Measurements from ENCODE around the gene EYA2. TPM values are rescaled to one million over a fixed set of nuclear protein-coding genes. Genes with fewer than 3 reads are reported as not detected.

EYA2 gene
- total RNA-seq, 2 donors from 2014 or later: 30.0 to 31.0 TPM

- no peak for DNase-seq (ENCODE audit: low spot score)
- no peaks in the 10 kb centered on the region for H3K4me1 ChIP-seq (replicated peaks)
- intact Hi-C loops (cut with DNase I): no loop called here
- no peaks in the 10 kb centered on the region for H3K36me3 ChIP-seq
- no peak overlapping the region for H3K4me3 ChIP-seq
- WGBS: 93% methylated on average over 3 of the region's 3 CpGs
- TF ChIP-seq POLR2AphosphoS5 (IDR thresholded peaks at IDR 0.05) (no peak), CTCF (IDR thresholded peaks at IDR 0.05) (no peak), POLR2A (IDR thresholded peaks at IDR 0.05) (no peak)
- H3K9me3 ChIP-seq: no peaks in the 10 kb centered on the region
- H3K27ac ChIP-seq: no peak overlapping the region
- no peaks in the 10 kb centered on the region for H3K27me3 ChIP-seq (replicated peaks; ENCODE audit: insufficient read depth)
Observed at GRCh38 chr20:47133809-47134456, 239.3 kb downstream of the EYA2 start.

- Histone ChIP-seq H3K36me3 (no peaks in the 10 kb centered on the region), H3K4me3 (no peak overlapping the region), H3K9me3 (no peaks in the 10 kb centered on the region), H3K27ac (no peak overlapping the region), H3K27me3 (replicated peaks; ENCODE audit: insufficient read depth) (no peaks in the 10 kb centered on the region), H3K4me1 (replicated peaks) (no peaks in the 10 kb centered on the region)
- no peak for DNase-seq (ENCODE audit: low spot score)
- WGBS: 73% methylated on average over 6 of the region's 6 CpGs
- intact Hi-C loops (cut with DNase I): no loop called here
- no peak for TF ChIP-seq CTCF (IDR thresholded peaks at IDR 0.05)
Observed at GRCh38 chr20:47136782-47137181, 242.1 kb downstream of the EYA2 start.

- Histone ChIP-seq H3K27me3 (replicated peaks; ENCODE audit: insufficient read depth) (no peaks in the 10 kb centered on the region), H3K36me3 (no peaks in the 10 kb centered on the region), H3K9me3 (no peaks in the 10 kb centered on the region), H3K4me1 (replicated peaks) (no peaks in the 10 kb centered on the region), H3K27ac (no peak overlapping the region), H3K4me3 (no peak overlapping the region)
- no peak for TF ChIP-seq POLR2A (IDR thresholded peaks at IDR 0.05)
- no peak for TF ChIP-seq CTCF (IDR thresholded peaks at IDR 0.05)
- no peak for TF ChIP-seq POLR2AphosphoS5 (IDR thresholded peaks at IDR 0.05)
- DNase-seq (ENCODE audit: low spot score): no peak
- 66% methylated on average over 4 of the region's 4 CpGs for WGBS
- intact Hi-C loops (cut with DNase I): no loop called here
Observed at GRCh38 chr20:47137231-47137870, 242.7 kb downstream of the EYA2 start.

GRCh38 chr20:47139934-47140535 lies 245.4 kb downstream of the EYA2 start:
- TF ChIP-seq POLR2A (IDR thresholded peaks at IDR 0.05) (no peak), POLR2AphosphoS5 (IDR thresholded peaks at IDR 0.05) (no peak), CTCF (IDR thresholded peaks at IDR 0.05) (no peak)
- H3K36me3 ChIP-seq: no peaks in the 10 kb centered on the region
- H3K9me3 ChIP-seq: no peaks in the 10 kb centered on the region
- H3K27ac ChIP-seq: no peak overlapping the region
- no peaks in the 10 kb centered on the region for H3K4me1 ChIP-seq (replicated peaks)
- H3K4me3 ChIP-seq: no peak overlapping the region
- WGBS: 64% methylated on average over 5 of the region's 5 CpGs
- intact Hi-C loops (cut with DNase I): no loop called here
- DNase-seq (ENCODE audit: low spot score): no peak
- H3K27me3 ChIP-seq (replicated peaks; ENCODE audit: insufficient read depth): no peaks in the 10 kb centered on the region

Measured in prostate gland (tissue), 2 donors.